HG03135 (cell line): ENCODE results near the gene SPATA13.

Experiments used
- ATAC-seq: cut with Tn5 transposase; IDR thresholded peaks from one replicate; pipeline ENCODE4 v1.9.1; 2021; ENCODE audit warnings: mild to moderate bottlenecking, moderate library complexity; ENCODE audit not compliant: unreplicated experiment

SPATA13 gene

GRCh38 chr13:24221007-24221406 lies 60.5 kb downstream of the SPATA13 start:
- no peak for ATAC-seq

- no peak for ATAC-seq
Measured at GRCh38 chr13:24222756-24223155, 62.2 kb downstream of the SPATA13 start.

- no peak for ATAC-seq
Measured at GRCh38 chr13:24223341-24224231, 63.1 kb downstream of the SPATA13 start.

GRCh38 chr13:24224232-24224680 lies 63.7 kb downstream of the SPATA13 start:
- ATAC-seq, result no peak

- ATAC-seq, result no peak
Measured at GRCh38 chr13:24225062-24225461, 64.5 kb downstream of the SPATA13 start.

GRCh38 chr13:24225930-24226329 lies 65.4 kb downstream of the SPATA13 start:
- no peak for ATAC-seq

- no peak for ATAC-seq
Measured at GRCh38 chr13:24226762-24227161, 66.2 kb downstream of the SPATA13 start.

GRCh38 chr13:24228852-24229458 lies 68.4 kb downstream of the SPATA13 start:
- no peak for ATAC-seq

- ATAC-seq, result no peak
Measured at GRCh38 chr13:24230428-24231072, 70.0 kb downstream of the SPATA13 start.

GRCh38 chr13:24231377-24231776 lies 70.9 kb downstream of the SPATA13 start:
- ATAC-seq, result no peak

GRCh38 chr13:24232037-24232436 lies 71.5 kb downstream of the SPATA13 start:
- no peak for ATAC-seq

- ATAC-seq, result no peak
Measured at GRCh38 chr13:24232474-24232873, 72.0 kb downstream of the SPATA13 start.

- ATAC-seq, result no peak
Measured at GRCh38 chr13:24233351-24233901, 72.9 kb downstream of the SPATA13 start.

GRCh38 chr13:24234200-24234915 lies 73.8 kb downstream of the SPATA13 start:
- ATAC-seq, result no peak

- no peak for ATAC-seq
Measured at GRCh38 chr13:24237356-24237755, 76.8 kb downstream of the SPATA13 start.

GRCh38 chr13:24241336-24241735 lies 80.8 kb downstream of the SPATA13 start:
- no peak for ATAC-seq

- no peak for ATAC-seq
Measured at GRCh38 chr13:24242100-24242499, 81.6 kb downstream of the SPATA13 start.

GRCh38 chr13:24243302-24243701 lies 82.8 kb downstream of the SPATA13 start:
- no peak for ATAC-seq

GRCh38 chr13:24244802-24245201 lies 84.3 kb downstream of the SPATA13 start:
- no peak for ATAC-seq

- ATAC-seq, result no peak
Measured at GRCh38 chr13:24247016-24247415, 86.5 kb downstream of the SPATA13 start.

GRCh38 chr13:24249624-24250023 lies 89.1 kb downstream of the SPATA13 start:
- ATAC-seq, result no peak
